ENCODE results near the gene RNF31.
"Not testable (repeated sequence)": the region's sequence is repeated elsewhere in the genome, so short reads cannot be mapped to it uniquely, and the experiment has no call there.

RNF31 gene

DNA sequence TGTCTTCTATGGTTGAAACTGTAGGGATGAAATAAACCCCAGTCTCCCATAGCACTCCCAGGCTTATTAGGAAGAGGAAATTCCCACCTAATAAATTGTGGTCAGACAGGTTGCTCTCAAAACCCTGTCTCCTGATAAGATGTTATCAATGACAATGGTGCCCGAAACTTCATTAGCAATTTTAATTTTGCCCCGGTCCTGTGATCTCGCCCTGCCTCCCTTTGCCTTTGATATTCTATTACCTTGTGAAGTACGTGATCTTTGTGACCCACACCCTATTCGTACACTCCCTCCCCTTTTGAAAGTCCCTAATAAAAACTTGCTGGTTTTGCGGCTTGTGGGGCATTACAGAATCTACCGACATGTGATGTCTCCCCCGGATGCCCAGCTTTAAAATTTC is 55.2 kb downstream of the RNF31 start:
- not testable (repeated sequence) for DNase-seq (ENCODE audit: low read depth in 2 of 2)

DNA sequence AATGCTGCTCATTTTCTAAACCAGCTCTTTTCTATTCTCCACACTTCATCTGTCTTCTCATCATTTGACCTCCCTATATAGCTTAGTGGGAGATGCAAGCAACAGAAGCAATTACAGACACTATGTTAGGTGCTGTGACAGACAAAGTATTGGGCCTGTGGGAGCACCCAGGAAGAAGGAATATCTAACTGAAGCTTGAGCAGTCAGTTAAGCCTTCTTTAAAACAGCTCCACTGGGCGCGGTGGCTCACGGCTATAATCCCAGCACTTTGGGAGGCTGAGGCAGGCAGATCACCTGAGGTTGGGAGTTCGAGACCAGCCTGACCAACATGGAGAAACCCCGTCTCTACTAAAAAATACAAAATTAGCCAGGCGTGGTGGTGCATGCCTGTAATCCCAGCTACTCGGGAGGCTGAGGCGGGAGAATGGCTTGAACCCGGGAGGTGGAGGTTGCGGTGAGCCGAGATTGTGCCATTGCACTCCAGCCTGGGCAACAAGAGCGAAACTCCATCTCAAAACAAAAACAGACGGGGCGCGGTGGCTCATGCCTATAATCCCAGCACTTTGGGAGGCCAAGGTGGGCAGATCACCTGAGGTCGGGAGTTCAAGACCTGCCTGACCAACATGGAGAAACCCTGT is 56.1 kb downstream of the RNF31 start:
- not testable (repeated sequence) for DNase-seq (ENCODE audit: low read depth in 2 of 2)

DNA sequence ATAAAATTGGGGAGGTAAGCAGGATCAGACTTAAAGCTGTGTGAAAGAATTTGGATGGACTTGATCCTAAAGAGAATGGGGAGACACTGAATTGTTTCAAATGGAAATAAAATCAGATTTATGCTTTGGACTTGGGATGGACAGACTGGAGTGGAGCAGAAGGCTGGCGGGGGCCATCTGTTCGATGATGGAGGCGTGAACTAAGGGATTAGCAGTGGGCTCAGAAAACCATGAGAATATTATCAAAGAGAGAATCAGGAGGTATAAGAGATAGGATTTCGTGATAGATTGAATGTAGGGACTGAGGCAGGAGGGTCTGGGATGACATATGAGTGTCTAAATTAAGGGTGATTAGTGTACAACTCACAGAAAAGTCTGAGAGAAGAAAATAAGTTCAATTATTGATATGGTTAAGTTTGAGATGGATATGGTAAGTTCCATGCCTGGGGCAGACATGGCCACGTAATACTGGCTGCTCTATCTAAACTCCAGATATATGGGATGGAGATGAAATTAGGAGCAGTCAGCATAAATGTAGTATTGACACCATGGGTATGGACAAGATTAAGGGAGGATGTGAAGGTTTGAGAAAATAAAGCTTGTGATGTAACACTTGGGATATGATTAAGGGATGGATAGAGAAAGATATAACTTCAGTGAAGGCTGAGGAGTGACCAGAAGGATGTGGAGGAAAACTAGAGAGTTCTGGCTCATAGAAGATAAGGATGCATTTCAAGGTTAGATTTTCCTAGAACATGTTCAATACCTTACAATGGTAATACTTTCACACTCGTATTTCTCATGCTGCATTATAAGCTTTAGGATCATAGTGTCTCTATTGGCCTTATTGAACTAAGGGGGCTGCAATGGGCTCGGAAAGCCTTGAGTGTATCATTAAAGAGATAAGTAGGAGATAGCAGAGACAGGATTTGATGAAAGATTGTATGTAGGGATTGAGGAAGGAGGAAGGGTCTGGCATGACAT is 57.2 kb downstream of the RNF31 start:
- no peak for DNase-seq (ENCODE audit: low read depth in 2 of 2)

DNA sequence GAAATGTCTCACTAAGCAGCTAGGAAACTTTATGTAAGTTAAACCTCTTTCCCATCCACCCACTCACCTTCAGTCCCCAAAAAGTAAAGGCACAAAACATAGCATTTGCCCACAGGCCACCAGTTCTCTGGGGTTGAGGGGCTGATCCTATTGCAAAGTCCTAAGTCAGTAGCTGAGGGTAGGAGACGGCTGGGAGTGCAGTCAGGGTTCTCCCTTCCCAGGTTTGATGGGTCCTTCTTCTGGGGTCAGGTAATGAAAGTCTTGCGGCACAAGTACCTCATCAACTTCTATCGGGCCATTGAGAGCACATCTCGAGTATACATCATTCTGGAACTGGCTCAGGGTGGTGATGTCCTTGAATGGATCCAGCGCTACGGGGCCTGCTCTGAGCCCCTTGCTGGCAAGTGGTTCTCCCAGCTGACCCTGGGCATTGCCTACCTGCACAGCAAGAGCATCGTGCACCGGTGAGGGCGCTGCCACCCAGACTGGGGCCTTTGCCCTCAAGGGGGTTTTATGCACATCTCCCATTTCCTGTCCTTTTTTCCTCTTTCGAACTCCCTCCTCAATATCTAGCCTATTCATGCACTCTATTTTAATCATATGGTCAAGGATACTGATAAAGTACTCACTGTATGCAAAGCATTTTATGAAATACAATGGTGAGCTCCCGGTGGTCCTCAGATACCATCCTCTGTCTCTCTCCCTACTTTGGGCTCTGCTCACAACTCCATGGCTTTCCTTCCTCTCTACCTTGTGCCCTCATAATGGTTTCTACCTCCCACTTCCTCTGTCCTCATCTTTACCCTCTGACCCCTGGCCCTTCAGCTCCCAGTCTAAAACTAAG is 59.2 kb downstream of the RNF31 start:
- DNase-seq (ENCODE audit: low read depth in 2 of 2): no peak

DNA sequence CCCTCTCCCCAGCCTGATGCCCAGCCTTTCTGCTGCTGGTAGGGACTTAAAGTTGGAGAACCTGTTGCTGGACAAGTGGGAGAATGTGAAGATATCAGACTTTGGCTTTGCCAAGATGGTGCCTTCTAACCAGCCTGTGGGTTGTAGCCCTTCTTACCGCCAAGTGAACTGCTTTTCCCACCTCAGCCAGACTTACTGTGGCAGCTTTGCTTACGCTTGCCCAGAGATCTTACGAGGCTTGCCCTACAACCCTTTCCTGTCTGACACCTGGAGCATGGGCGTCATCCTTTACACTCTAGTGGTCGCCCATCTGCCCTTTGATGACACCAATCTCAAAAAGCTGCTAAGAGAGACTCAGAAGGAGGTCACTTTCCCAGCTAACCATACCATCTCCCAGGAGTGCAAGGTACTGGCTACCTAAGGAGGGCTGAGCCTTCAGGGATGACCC is 59.8 kb downstream of the RNF31 start:
- no peak for DNase-seq (ENCODE audit: low read depth in 2 of 2)

DNA sequence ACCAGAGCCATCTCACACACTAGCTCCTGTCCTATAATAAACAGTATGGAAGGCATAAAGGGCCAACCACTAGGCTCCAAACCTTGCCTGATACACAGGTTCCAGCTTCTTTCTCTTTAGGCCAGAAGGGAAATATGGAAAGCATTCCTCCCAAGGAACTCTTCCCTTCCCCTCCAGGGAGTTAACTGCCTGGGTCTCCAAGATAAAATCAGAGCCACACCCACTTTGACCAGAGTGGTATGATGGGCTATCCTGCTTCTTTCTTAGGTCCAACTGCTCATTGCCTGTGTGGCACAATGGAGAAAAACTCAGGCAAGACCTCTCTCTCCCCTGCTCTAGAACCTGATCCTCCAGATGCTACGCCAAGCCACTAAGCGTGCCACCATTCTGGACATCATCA is 60.3 kb downstream of the RNF31 start:
- DNase-seq (ENCODE audit: low read depth in 2 of 2): no peak

Data from stimulated activated CD8-positive, alpha-beta memory T cell treated with anti-CD3 and anti-CD28 coated beads, Interleukin-7, amount 100 ng/mL, for 1 hour (primary cell).